A549 (cell line): ENCODE data around the gene TRAPPC10. TPM values are rescaled to one million over a fixed set of nuclear protein-coding genes. Genes with fewer than 3 reads are reported as not detected.

ENCODE experiments used
- ATAC-seq, 2 experiments: fragments of 200-7000 bp in 1 of 2; fragments of >200 bp in 1 of 2; cut with Nextera tagmentation in 1 of 2; cut with Tn5 transposase in 1 of 2; 3 replicates each; pipeline versions ENCODE4 v1.8.0 to v1.9.1; 2018 to 2020; ENCODE audit warnings: mild to moderate bottlenecking in 1 of 2, moderate library complexity in 1 of 2
- CTCF ChIA-PET: fragments of 300-600 bp; sonication (Branson Sonifier 250); formaldehyde crosslinking; extraction: SDS; loops from one replicate; lab custom pipeline; 2021; ENCODE audit warnings: antibody characterized with exemption, inconsistent platforms; lab: Yijun Ruan, JAX
- POLR2A ChIA-PET: fragments of 350-600 bp; formaldehyde crosslinking; extraction: SDS; loops from one replicate; lab custom pipeline; 2021; ENCODE audit warnings: antibody characterized with exemption, inconsistent platforms; lab: Yijun Ruan, JAX
- DNase-seq, 2 experiments: peaks; one replicate each; pipeline versions ENCODE4 v3.0.0 to v3.0.0-alpha.2; 2011 to 2016; ENCODE audit warnings: low read depth in 1 of 2, low spot score in 1 of 2
- FAIRE-seq: peaks from 2 replicates; lab custom pipeline; 2011; peaks lifted over from hg19 to GRCh38; lab: Jason Lieb, UNC
- H3K27ac ChIP-seq, 2 experiments: fragments of >200 bp; sonication (Bioruptor Twin); formaldehyde crosslinking; 3 replicates each; pipeline ENCODE4 v1.5.1; 2016 to 2017
- H3K4me1 ChIP-seq: fragments of >200 bp; sonication (Bioruptor Twin); formaldehyde crosslinking; 3 replicates; pipeline ENCODE4 v1.6.1; 2016
- H3K4me2 ChIP-seq: fragments of >200 bp; sonication (Bioruptor Twin); formaldehyde crosslinking; 3 replicates; pipeline ENCODE4 v1.6.1; 2016
- H3K4me3 ChIP-seq: fragments of >200 bp; sonication (Bioruptor Twin); formaldehyde crosslinking; 3 replicates; pipeline ENCODE4 v1.5.1; 2016
- H3K9me3 ChIP-seq: fragments of >200 bp; sonication (Bioruptor Twin); formaldehyde crosslinking; 3 replicates; pipeline ENCODE4 v1.6.1; 2016
- BHLHE40 ChIP-seq: IDR thresholded peaks from 2 replicates; pipeline ENCODE4 v1.6.1; 2012; ENCODE audit warnings: low read depth, low read length, inconsistent platforms
- CHD2 ChIP-seq: fragments of 150-350 bp; IDR thresholded peaks from 2 replicates; pipeline ENCODE4 v1.6.1; 2014; ENCODE audit warnings: low read length; ENCODE audit not compliant: partially characterized antibody
- CTCF ChIP-seq: fragments of >200 bp; sonication (Bioruptor Twin); formaldehyde crosslinking; IDR thresholded peaks from 3 replicates; pipeline ENCODE4 v1.5.1; 2016
- FOSL2 ChIP-seq, 2 experiments: fragments of 450-650 bp in 1 of 2; fragments of >200 bp in 1 of 2; sonication (Bioruptor Twin) in 1 of 2; formaldehyde crosslinking; IDR thresholded peaks; 2 replicates each; pipeline versions ENCODE4 v1.5.0 to v1.6.1; 2016 to 2020; ENCODE audit warnings: mild to moderate bottlenecking in 1 of 2, moderate library complexity in 1 of 2
- HOXB13 ChIP-seq: fragments of 250-450 bp; sonication (Bioruptor Pico); IDR thresholded peaks from 2 replicates; pipeline ENCODE4 v1.5.0; 2020; ENCODE audit warnings: low read depth, mild to moderate bottlenecking, moderate library complexity
- HOXB5 ChIP-seq: fragments of 250-450 bp; sonication (Bioruptor Pico); IDR thresholded peaks from 2 replicates; pipeline ENCODE4 v1.5.0; 2020; ENCODE audit warnings: mild to moderate bottlenecking, moderate library complexity
- KDM1A ChIP-seq: fragments of 200-600 bp; sonication (generic); IDR thresholded peaks from 2 replicates; pipeline ENCODE4 v1.6.1; 2016; ENCODE audit warnings: low read depth, mild to moderate bottlenecking
- MAFK ChIP-seq: fragments of 450-650 bp; IDR thresholded peaks from 2 replicates; pipeline ENCODE4 v1.6.1; 2014; ENCODE audit not compliant: partially characterized antibody
- NFE2L2 ChIP-seq: fragments of 150-350 bp; conservative IDR thresholded peaks from 2 replicates; pipeline ENCODE4 v1.6.1; 2014; ENCODE audit warnings: low read length
- PBX3 ChIP-seq: IDR thresholded peaks from 2 replicates; pipeline ENCODE4 v1.6.1; 2012
- POLR2AphosphoS2 ChIP-seq: conservative IDR thresholded peaks from 2 replicates; pipeline ENCODE4 v1.6.1; 2012; ENCODE audit warnings: low read length, improper control_type of control experiment, inconsistent platforms
- REST ChIP-seq: fragments of 200-600 bp; sonication (generic); IDR thresholded peaks from 2 replicates; pipeline ENCODE4 v1.6.1; 2016; ENCODE audit warnings: antibody characterized with exemption, mild to moderate bottlenecking, moderate library complexity
- SREBF2 ChIP-seq: fragments of 450-650 bp; IDR thresholded peaks from 2 replicates; pipeline ENCODE4 v1.6.1; 2014; ENCODE audit warnings: mild to moderate bottlenecking, moderate library complexity
- ZC3H11A ChIP-seq: fragments of 450-650 bp; IDR thresholded peaks from 2 replicates; pipeline ENCODE4 v1.6.1; 2014; ENCODE audit warnings: antibody characterized with exemption, mild to moderate bottlenecking
- ZFP36 ChIP-seq: fragments of 450-650 bp; IDR thresholded peaks from 2 replicates; pipeline ENCODE4 v1.6.1; 2014; ENCODE audit warnings: borderline replicate concordance; ENCODE audit not compliant: partially characterized antibody
- ZNF302 ChIP-seq: fragments of 250-450 bp; sonication (Bioruptor Pico); IDR thresholded peaks from 2 replicates; pipeline ENCODE4 v1.9.0; 2021; ENCODE audit warnings: inconsistent platforms, mild to moderate bottlenecking, moderate library complexity
- WGBS: methylation state at CpG from one replicate; pipeline ENCODE4 v1.1.6; 2017; ENCODE audit errors: missing lambda C conversion rate; 5-methylcytosine and 5-hydroxymethylcytosine counted together
- polyA plus RNA-seq, 4 experiments: library from polyadenylated mRNA; depleted of rRNA in 3 of 4; stranded (reverse); fragments of >200 nt; fragmentation: RNase III in 1 of 4; extraction: RNeasy Plus Mini Kit Qiagen cat#74134 plus additional on column Dnase treatment in 1 of 4; gene quantifications; 2 replicates in 3 of 4; 3 replicates in 1 of 4; pipeline ENCODE4 v1.2.3, GENCODE V29; 2011 to 2017

Gene TRAPPC10
- polyA plus RNA-seq, 2 of the 4 experiments (the other 2 are of a cell fraction) = 11.8 to 27.7 TPM

GRCh38 chr21:43987509-43987908 lies 24.6 kb upstream of the TRAPPC10 start:
- no peaks in the 10 kb centered on the region for H3K9me3 ChIP-seq
- ChIA-PET CTCF (no interaction called here), POLR2A (no interaction called here)
- H3K4me1 ChIP-seq = no peaks in the 10 kb centered on the region
- no peak overlapping the region for H3K4me2 ChIP-seq
- H3K27ac ChIP-seq = no peak overlapping the region
- 72% methylated on average over 6 of the region's 6 CpGs for WGBS
- no peak overlapping the region for H3K4me3 ChIP-seq
- FAIRE-seq (no peak), ATAC-seq (no peak), DNase-seq (no peak)
- no peak for TF ChIP-seq CTCF
- TF ChIP-seq ZC3H11A = no peak
- TF ChIP-seq FOSL2 (IDR thresholded peaks at IDR 0.05) = no peak
- no peak for TF ChIP-seq FOSL2 (CRISPR knock-in tag; IDR thresholded peaks at IDR 0.05)
- no peak for TF ChIP-seq BHLHE40
- TF ChIP-seq MAFK = no peak
- no peak for TF ChIP-seq PBX3
- no peak for TF ChIP-seq CHD2
- no peak for TF ChIP-seq REST
- TF ChIP-seq KDM1A = no peak
- TF ChIP-seq ZFP36 = no peak

GRCh38 chr21:43988016-43988415 lies 24.1 kb upstream of the TRAPPC10 start:
- ChIA-PET POLR2A (no interaction called here), CTCF (no interaction called here)
- ATAC-seq (no peak), FAIRE-seq (no peak), DNase-seq (no peak)
- no peak overlapping the region for H3K4me3 ChIP-seq
- TF ChIP-seq HOXB5 (CRISPR knock-in tag) (no peak), PBX3 (no peak), POLR2AphosphoS2 (no peak), HOXB13 (CRISPR knock-in tag) (no peak), ZNF302 (no peak), NFE2L2 (no peak), REST (no peak), SREBF2 (no peak)
- no peaks in the 10 kb centered on the region for H3K9me3 ChIP-seq
- H3K4me2 ChIP-seq = no peak overlapping the region
- WGBS = 79% methylated on average over 7 of the region's 9 CpGs
- H3K27ac ChIP-seq = no peak overlapping the region
- H3K4me1 ChIP-seq = no peaks in the 10 kb centered on the region
